GM21786 (cell line): ENCODE results near the gene CHST8.

Experiments used
- ATAC-seq: cut with Tn5 transposase; IDR thresholded peaks from one replicate; pipeline ENCODE4 v1.9.1; 2021; ENCODE audit not compliant: unreplicated experiment

The CHST8 gene

DNA sequence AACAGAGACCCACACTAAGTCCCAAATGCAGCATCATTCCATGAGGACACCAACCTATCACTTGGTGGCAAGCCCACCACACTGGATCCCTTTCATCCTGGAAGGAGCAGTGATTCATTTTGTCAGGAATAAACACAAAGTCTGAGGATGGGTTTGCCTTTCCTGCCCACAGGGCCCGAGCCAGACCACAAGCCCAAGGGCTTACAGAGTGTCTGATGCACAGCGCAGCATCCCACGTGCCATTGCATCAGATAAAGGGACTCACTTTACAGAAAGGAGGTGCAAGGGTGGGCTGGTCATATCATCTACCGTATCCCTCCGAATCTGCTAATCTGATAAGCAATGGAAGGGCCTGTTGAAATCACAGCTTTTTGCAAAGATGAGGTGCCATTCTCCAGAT is 162.7 kb downstream of the CHST8 start:
- no peak for ATAC-seq

DNA sequence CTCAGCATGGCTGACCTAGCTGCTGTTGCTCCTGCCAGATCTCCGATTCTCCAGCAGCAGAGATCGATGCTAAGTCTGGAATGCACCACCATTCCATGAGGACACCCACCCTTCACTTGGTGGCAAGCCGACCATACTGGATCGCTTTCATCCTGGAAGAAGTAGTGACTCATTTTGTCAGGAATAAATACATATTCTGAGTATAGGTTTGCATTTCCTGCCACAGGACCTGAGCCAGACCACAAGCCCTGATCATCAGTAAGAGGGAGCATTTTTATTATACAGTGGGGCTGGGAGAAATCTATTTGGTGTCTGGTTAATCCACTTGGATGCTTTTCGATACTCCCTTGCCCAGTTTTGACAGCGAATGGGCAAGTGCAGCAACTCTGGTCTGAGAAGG is 164.0 kb downstream of the CHST8 start:
- ATAC-seq = no peak

DNA sequence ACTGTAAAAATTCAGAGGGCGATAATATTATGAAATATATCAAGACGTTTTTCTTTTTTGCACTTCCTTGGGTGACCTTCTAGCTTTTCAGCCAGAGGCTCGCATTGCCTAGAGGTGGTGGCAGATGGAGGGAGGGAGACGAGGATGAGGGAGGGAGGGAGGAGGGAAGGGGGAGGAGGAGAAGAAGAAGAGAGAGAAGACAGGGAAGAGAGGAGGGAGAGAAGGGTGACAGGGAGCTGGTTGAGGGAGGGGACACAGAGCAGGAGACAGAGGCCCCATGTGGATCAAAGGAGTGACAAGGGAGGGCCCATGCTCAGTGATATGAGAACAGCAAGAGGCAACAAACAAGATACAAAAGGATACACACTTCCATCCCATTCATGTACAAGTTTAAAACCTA is 166.9 kb downstream of the CHST8 start:
- ATAC-seq = no peak

DNA sequence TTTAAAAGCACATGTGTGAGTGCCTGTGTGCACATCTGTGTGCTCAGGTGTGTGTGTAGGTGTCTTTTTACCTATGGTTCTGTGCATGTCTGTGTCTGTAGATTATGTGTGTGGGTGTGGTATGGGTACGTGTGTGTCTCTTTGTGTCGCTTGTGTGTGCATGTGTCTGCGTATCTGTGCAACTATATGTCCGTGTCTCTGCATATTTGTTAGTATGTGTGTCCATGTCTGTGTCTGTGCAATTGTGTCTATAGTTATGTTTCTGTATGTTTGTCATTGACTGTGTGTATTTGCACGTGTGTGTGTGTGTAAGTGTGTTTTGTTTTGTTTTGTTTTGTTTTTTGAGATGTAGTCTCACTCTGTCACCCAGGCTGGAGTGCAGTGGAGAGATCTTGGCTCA is 167.6 kb downstream of the CHST8 start:
- ATAC-seq = no peak

GRCh38 chr19:33794683-33795369 is 173.1 kb downstream of the CHST8 start:
- ATAC-seq = no peak

GRCh38 chr19:33795370-33796163 is 173.8 kb downstream of the CHST8 start:
- no peak for ATAC-seq

GRCh38 chr19:33796164-33796875 is 174.6 kb downstream of the CHST8 start, which contains the start of gene KCTD15:
KCTD15 (plus strand) TSS chr19:33796870; CDS start chr19:33800455, 3,585 bp downstream.
- ATAC-seq = no peak

GRCh38 chr19:33797802-33798671 is 176.3 kb downstream of the CHST8 start:
- ATAC-seq = no peak

GRCh38 chr19:33798681-33799111 is 176.9 kb downstream of the CHST8 start:
- ATAC-seq = no peak

DNA sequence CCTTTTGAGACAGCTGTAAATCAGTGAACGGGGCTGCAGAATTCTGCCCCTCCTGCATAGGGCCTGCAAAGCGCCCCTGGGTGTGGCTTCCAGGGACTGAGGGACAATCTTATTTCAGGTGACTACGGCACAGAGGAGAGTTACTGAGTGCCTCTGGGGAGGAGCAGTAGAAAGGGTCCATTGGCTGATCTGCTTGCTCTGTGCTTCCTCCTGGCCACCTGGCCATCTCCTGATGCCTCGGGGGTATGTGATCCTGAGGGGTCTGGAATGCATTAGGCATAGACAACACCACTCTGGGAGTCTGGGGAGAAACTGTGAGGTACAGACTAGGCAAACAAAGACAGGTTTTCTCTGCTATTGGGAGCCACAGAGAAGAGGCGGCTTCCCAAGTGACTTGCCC is 177.7 kb downstream of the CHST8 start:
- ATAC-seq = no peak

- no peak for ATAC-seq
Measured at GRCh38 chr19:33800012-33800680, 178.4 kb downstream of the CHST8 start.

DNA sequence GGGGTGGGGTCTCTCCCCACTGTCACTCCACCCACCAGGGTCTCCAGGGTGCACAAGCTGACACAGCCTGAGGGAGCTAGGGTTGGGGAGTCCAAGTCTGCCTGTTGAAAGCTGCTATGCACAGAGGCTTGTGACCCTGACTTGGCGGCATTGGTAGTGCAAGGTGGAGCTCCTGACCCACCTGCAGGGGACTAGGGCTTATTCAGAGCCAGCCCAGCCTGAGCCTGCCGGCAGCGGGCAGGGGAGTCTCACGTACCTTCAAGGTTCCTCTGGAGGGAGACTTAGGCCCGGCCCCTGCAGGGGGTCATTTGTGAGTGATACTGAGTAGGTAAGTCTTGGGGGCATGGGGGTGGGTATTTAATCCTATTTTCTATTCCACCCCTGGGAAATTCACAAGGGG is 179.7 kb downstream of the CHST8 start:
- ATAC-seq = no peak

DNA sequence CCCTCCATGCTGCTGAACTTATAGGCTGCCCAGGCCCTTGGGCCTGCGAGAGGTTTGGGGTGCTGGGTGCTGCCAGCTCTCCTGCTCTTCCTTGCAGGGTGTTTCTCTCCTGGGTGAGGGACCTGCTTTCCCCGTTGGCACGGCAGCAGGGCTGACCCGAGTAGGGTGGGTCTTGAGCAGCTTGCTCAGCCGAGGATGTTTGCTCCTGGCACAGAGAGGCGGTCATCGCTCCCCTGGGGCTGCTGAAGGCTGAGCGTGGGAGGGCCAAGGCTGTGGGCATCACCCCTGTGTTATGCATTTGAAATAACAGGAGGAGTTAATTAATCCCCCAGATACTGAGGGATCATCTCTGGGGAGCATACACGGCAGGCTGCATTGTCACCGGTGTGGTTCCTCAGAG is 180.2 kb downstream of the CHST8 start:
- ATAC-seq = no peak

DNA sequence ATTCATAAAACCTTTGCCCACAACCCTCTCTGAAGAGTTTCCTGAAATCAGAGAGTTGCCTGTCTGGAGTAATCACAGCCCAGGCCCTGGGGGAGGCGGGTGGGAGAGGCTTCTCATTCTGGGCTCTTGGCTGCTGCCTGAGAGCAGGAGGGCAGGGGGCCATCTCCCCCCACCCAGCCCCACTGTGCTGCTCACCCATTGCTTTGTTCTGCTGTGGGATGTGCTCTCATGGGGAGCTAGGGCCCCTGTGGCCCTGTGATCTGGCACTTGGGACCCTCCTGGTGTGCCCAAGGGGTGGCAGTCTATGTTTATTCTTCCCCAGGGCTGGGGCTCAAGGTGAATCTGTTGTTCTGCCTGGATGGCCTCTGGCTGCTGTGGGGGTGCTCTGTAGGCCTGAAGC is 181.0 kb downstream of the CHST8 start:
- ATAC-seq = no peak

- ATAC-seq = no peak
Measured at GRCh38 chr19:33803383-33803782, 181.6 kb downstream of the CHST8 start.

DNA sequence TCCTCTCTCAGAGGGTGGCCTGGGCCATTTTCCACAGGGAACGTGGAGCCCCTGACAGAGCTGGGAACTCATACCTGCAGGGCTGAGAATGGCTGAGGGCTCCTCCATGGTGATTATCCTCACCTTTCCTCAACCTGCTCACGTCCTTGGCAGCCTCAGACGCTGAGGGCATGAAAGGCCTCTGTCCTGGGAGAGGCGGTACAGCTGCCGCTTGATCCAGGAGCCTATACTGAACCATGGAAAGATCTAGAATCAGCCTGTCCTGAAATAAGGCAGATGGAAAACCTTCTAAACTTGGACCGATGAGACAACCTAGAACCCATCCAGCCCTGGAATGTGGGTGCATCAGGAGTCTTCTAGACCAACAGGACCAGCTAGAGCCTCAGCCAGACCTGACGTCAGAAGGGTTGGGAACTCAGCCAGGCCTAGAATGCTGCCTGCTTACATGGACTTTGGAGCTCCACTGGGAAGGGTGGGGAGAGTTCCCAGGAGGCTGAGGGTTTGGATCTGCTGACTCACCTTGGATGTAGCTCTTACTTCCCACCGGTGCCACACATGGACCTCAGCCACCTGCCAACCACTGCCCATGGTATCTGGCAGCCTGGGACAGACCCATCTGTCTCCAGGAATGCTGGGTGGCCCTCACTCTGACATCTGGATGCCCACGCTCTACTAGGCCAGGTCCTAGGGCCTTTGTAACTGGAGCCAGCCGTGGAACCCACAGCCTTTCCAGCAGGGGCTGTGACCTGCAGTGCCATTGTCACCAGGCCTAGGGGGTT is 182.5 kb downstream of the CHST8 start:
- ATAC-seq = no peak

- no peak for ATAC-seq
Measured at GRCh38 chr19:33805313-33805712, 183.6 kb downstream of the CHST8 start.

DNA sequence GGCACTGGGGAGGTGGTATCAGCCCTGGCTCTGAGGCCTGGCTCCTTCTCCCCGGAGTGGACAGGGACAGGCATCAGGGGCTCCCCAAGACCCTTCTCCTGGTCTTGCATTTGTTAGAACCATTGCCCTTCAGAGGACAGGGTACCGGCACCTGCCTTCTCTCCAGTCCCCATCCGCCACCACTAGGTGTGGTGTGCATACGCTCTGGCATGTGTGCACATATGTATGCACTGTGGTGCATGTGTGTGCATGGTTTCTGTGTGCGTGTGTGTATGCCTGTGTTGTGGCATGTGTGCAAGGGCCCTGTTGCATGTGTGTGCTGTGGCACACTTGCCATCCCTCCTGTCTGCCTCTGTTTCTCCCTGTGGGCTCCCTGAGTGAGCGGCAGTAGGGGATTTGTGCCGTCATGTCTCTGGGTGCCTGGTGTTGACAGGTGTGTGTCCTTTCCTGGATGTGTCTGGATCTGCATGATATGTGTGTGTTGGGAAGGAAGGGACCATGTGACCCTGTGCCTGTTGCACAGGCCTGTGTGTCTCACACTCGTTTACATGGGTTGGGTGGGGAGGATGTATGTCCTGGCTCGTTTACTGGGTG is 184.2 kb downstream of the CHST8 start:
- no peak for ATAC-seq

- no peak for ATAC-seq
Measured at GRCh38 chr19:33806434-33806881, 184.7 kb downstream of the CHST8 start.
